Trophoblast cell (in vitro differentiated cells and primary cell): ENCODE results near the gene TNNT2. TPM values are rescaled to one million over a fixed set of nuclear protein-coding genes. Genes with fewer than 3 reads are reported as not detected.

Source experiments
- DNase-seq, 2 donors: peaks; one replicate each; pipeline ENCODE4 v3.0.0-alpha.2; 2016
- H2AFZ ChIP-seq: 2 replicates; pipeline ENCODE4 v1.6.1; 2013; ENCODE audit warnings: low read length, moderate library complexity, mild to moderate bottlenecking; ENCODE audit not compliant: insufficient read depth, poor library complexity
- H2AK5ac ChIP-seq: 2 replicates; pipeline ENCODE4 v1.6.1; 2013; ENCODE audit warnings: mild to moderate bottlenecking, low read length
- H2BK120ac ChIP-seq: 2 replicates; pipeline ENCODE4 v1.6.1; 2013; ENCODE audit warnings: low read length, mild to moderate bottlenecking, moderate library complexity; ENCODE audit not compliant: insufficient read depth, poor library complexity
- H2BK12ac ChIP-seq: 2 replicates; pipeline ENCODE4 v1.6.1; 2013; ENCODE audit warnings: mild to moderate bottlenecking, low read length, moderate library complexity
- H2BK5ac ChIP-seq: 2 replicates; pipeline ENCODE4 v1.6.1; 2013; ENCODE audit warnings: low read length, low read depth, moderate library complexity, mild to moderate bottlenecking; ENCODE audit not compliant: poor library complexity
- H3K14ac ChIP-seq: 2 replicates; pipeline ENCODE4 v1.6.1; 2013; ENCODE audit warnings: mild to moderate bottlenecking, low read length
- H3K18ac ChIP-seq: 2 replicates; pipeline ENCODE4 v1.6.1; 2013; ENCODE audit warnings: mild to moderate bottlenecking, low read length
- H3K23ac ChIP-seq: 2 replicates; pipeline ENCODE4 v1.6.1; 2013; ENCODE audit warnings: low read length
- H3K27ac ChIP-seq: 2 replicates; pipeline ENCODE4 v1.5.1; 2013; ENCODE audit warnings: low read depth, mild to moderate bottlenecking, inconsistent platforms, low read length, moderate library complexity
- H3K27me3 ChIP-seq: 2 replicates; pipeline ENCODE4 v1.6.1; 2013; ENCODE audit warnings: inconsistent platforms, mild to moderate bottlenecking, low read length, moderate library complexity; ENCODE audit not compliant: insufficient read depth
- H3K36me3 ChIP-seq, 2 experiments: 1 replicate in 1 of 2; 2 replicates in 1 of 2; pipeline ENCODE4 v1.6.1; 2013; ENCODE audit warnings: low read length in 2 of 2, mild to moderate bottlenecking in 2 of 2, moderate library complexity in 1 of 2; ENCODE audit not compliant: insufficient read depth in 2 of 2, control insufficient read depth in 1 of 2
- H3K4ac ChIP-seq: 2 replicates; pipeline ENCODE4 v1.6.1; 2013; ENCODE audit warnings: low read depth, mild to moderate bottlenecking, low read length, moderate library complexity
- H3K4me1 ChIP-seq, 2 experiments: 1 replicate in 1 of 2; 2 replicates in 1 of 2; pipeline ENCODE4 v1.6.1; 2013; ENCODE audit warnings: low read length in 2 of 2, mild to moderate bottlenecking in 2 of 2, moderate library complexity in 1 of 2; ENCODE audit not compliant: insufficient read depth in 2 of 2, control insufficient read depth in 1 of 2
- H3K4me2 ChIP-seq: 2 replicates; pipeline ENCODE4 v1.6.1; 2013; ENCODE audit warnings: inconsistent platforms, mild to moderate bottlenecking, low read length, moderate library complexity
- H3K4me3 ChIP-seq: 2 replicates; pipeline ENCODE4 v1.5.1; 2013; ENCODE audit warnings: mild to moderate bottlenecking, low read depth, low read length, inconsistent platforms
- H3K79me1 ChIP-seq: one replicate; pipeline ENCODE4 v1.6.1; 2013; ENCODE audit warnings: low read length
- H3K79me2 ChIP-seq: 2 replicates; pipeline ENCODE4 v1.6.1; 2013; ENCODE audit warnings: low read length, mild to moderate bottlenecking; ENCODE audit not compliant: control insufficient read depth, insufficient read depth, poor library complexity
- H3K9ac ChIP-seq: 2 replicates; pipeline ENCODE4 v1.6.1; 2013; ENCODE audit warnings: mild to moderate bottlenecking, low read length
- H3K9me3 ChIP-seq: 2 replicates; pipeline ENCODE4 v1.6.1; 2013; ENCODE audit warnings: low read depth, mild to moderate bottlenecking, control low read depth, inconsistent platforms, low read length; ENCODE audit not compliant: insufficient read depth
- H4K12ac ChIP-seq: 2 replicates; pipeline ENCODE4 v1.6.1; 2013; ENCODE audit warnings: low read depth, mild to moderate bottlenecking, low read length, moderate library complexity
- H4K8ac ChIP-seq: 2 replicates; pipeline ENCODE4 v1.6.1; 2013; ENCODE audit warnings: low read depth, mild to moderate bottlenecking, low read length, moderate library complexity
- H4K91ac ChIP-seq: one replicate; pipeline ENCODE4 v1.6.1; 2013; ENCODE audit warnings: low read depth, mild to moderate bottlenecking, low read length, moderate library complexity
- WGBS: extraction: QIAGEN DNeasy Blood & Tissue Kit; methylation state at CpG from one replicate; pipeline ENCODE4 v1.1.7; 2013; ENCODE audit warnings: missing lambda C conversion rate; ENCODE audit not compliant: insufficient read length, insufficient coverage; ENCODE audit errors: extremely low coverage; 5-methylcytosine and 5-hydroxymethylcytosine counted together
- polyA plus RNA-seq: library from polyadenylated mRNA; stranded (reverse); fragments of 200-250 nt; gene quantifications from 2 replicates; pipeline ENCODE4 v1.2.3, GENCODE V29; 2013

The TNNT2 gene
- polyA plus RNA-seq = 32.3 and 32.7 TPM in 2 replicates

DNA sequence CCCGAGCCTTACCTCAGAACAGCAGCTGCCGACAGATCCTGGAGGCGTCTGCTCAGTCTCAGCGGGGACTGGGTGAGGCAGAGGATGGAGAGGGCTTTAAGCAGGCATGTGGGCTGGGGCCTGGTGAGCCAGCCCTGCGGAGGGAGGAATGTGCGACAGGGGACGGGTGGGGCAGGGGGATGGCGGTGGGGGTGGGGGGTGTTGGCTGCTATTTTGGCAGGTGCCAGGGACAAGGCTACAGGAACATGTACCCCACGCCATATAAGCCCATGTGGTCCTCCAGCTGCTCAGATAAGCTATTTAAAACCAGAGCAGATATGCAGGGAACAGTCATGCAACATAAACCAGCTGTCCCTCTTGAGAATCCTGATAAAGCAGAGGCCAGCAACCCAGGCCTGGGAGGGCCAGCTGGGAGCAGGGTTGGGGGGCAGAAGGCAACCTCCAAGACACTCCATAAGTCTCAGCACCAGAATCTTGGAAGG is at the start of gene TNNT2:
TSS of gene TNNT2 (minus strand) at position 70 of the 482 bp plus-strand sequence. CDS start 4,426 bp downstream, outside the sequence.
- Histone ChIP-seq H3K9ac (no peak within 1 kb of the TSS), H3K18ac (peak within 1 kb of the TSS; percentile 34), H3K27ac (peak within 1 kb of the TSS; percentile 87), H3K4me1 (peaks cover 23 to 30% of the 10 kb centered on the region in 2 experiments), H3K79me2 (no peaks in the 10 kb centered on the region), H2BK12ac (peak within 1 kb of the TSS; percentile 9), H3K4me2 (peak within 1 kb of the TSS; percentile 42), H3K14ac (peak within 1 kb of the TSS; percentile 43), H2AFZ (no peak within 1 kb of the TSS), H3K27me3 (no peaks in the 10 kb centered on the region), H4K8ac (peak within 1 kb of the TSS; percentile 21), H4K91ac (peak within 1 kb of the TSS; percentile 58), H3K4me3 (no peak within 1 kb of the TSS), H2AK5ac (no peak within 1 kb of the TSS), H2BK120ac (peak within 1 kb of the TSS; percentile 65), H2BK5ac (peak within 1 kb of the TSS; percentile 62), H4K12ac (no peak within 1 kb of the TSS), H3K36me3 (peaks cover 0 to 1% of the 10 kb centered on the region in 2 experiments), H3K4ac (no peak within 1 kb of the TSS), H3K79me1 (peaks cover 19% of the 10 kb centered on the region), H3K23ac (no peak within 1 kb of the TSS), H3K9me3 (no peaks in the 10 kb centered on the region)
- WGBS = no CpG with 5 or more reads among the region's 9 CpGs
- DNase-seq = no peak

DNA sequence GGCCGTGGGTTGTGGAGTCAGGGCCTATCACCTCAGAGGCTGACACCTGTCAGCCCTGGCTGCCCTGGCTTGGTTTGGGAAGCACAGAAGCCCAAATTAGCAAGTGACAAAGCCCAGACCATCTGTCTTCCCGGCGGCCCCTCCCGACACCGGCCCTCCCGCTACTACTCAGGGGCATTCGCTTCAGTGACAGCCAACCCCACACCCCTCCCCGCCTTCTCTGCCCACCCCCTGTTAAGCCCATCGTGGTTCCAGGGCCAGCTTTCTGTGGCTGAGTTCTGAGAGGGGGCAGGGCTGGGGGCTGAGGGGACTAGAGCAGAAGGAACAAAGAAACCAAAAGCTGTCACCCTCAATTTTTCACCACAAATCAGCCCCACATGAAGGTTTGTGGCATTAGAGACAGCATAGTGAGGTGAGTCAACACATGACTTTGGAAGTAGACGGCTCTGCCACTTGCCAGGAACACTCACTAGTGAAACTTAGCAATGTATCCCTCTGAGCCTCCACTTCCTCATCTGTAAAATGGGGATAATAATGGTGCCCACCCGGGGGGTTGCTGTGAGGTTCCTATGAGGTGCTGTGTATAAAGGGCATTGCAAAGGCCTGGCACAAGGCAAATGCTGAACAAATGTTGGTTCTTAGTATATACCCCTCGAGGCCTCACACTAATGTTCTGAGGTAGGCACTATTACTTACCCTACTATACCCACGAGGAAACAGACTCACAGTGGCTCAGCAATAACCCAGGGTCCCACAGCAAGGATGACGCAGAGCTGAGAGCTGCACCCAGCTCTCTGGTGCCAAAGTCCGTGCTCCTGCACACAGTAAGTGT is 49.2 kb upstream of the TNNT2 start:
- no peaks in the 10 kb centered on the region for H3K79me2 ChIP-seq
- no peak overlapping the region for H3K27ac ChIP-seq
- peaks cover 2% of the 10 kb centered on the region for H3K9me3 ChIP-seq
- H3K27me3 ChIP-seq = no peaks in the 10 kb centered on the region
- H2AFZ ChIP-seq = peak overlapping the region; percentile 17
- DNase-seq = no peak
- no CpG with 5 or more reads among the region's 15 CpGs for WGBS
- no peak overlapping the region for H3K14ac ChIP-seq
- no peak overlapping the region for H4K91ac ChIP-seq
- H2BK5ac ChIP-seq = no peak overlapping the region
- no peak overlapping the region for H3K9ac ChIP-seq
- no peak overlapping the region for H2BK12ac ChIP-seq
- H3K36me3 ChIP-seq = no peaks in the 10 kb centered on the region
- H2AK5ac ChIP-seq = no peak overlapping the region
- no peak overlapping the region for H3K4me2 ChIP-seq
- H3K4ac ChIP-seq = no peak overlapping the region
- no peak overlapping the region for H3K23ac ChIP-seq
- no peak overlapping the region for H3K18ac ChIP-seq
- H4K8ac ChIP-seq = no peak overlapping the region
- no peak overlapping the region for H4K12ac ChIP-seq
- H3K4me1 ChIP-seq = peaks cover 0 to 3% of the 10 kb centered on the region in 2 experiments
- no peak overlapping the region for H2BK120ac ChIP-seq
- H3K4me3 ChIP-seq = no peak overlapping the region
- H3K79me1 ChIP-seq = no peaks in the 10 kb centered on the region

DNA sequence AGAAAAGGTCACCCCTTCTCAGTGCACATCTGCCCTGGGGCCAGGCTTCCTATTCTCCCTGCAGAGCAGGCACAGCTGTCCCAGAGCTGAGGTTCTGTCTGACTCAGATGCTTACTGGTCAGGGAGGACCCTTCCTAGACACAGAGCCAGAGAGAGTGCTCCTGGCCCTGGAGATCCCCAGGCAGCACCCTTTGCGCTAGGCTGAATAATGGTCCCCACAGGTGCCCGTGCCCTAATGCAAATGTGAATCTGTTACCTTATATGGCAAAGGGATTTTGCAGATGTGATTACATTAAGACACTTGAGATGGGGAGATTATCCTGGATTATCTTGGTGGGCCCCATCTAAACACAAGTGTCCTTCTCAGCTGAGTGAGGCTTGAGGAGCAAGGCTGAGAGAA is 46.7 kb upstream of the TNNT2 start:
- peaks cover 3% of the 10 kb centered on the region for H3K79me2 ChIP-seq
- no peak overlapping the region for H3K9ac ChIP-seq
- H3K27me3 ChIP-seq = no peaks in the 10 kb centered on the region
- H3K36me3 ChIP-seq = no peaks in the 10 kb centered on the region
- H3K14ac ChIP-seq = no peak overlapping the region
- H3K79me1 ChIP-seq = peaks cover 3% of the 10 kb centered on the region
- no peak overlapping the region for H4K8ac ChIP-seq
- no peak overlapping the region for H2BK5ac ChIP-seq
- no peak overlapping the region for H3K4me3 ChIP-seq
- peaks cover 12 to 14% of the 10 kb centered on the region in 2 experiments for H3K4me1 ChIP-seq
- no peak overlapping the region for H3K27ac ChIP-seq
- no peak overlapping the region for H2AFZ ChIP-seq
- H3K4ac ChIP-seq = no peak overlapping the region
- no CpG with 5 or more reads among the region's 2 CpGs for WGBS
- H2AK5ac ChIP-seq = no peak overlapping the region
- no peak overlapping the region for H3K18ac ChIP-seq
- H2BK12ac ChIP-seq = no peak overlapping the region
- H3K23ac ChIP-seq = no peak overlapping the region
- no peak for DNase-seq
- no peak overlapping the region for H2BK120ac ChIP-seq
- H3K4me2 ChIP-seq = no peak overlapping the region
- H4K12ac ChIP-seq = no peak overlapping the region
- peaks cover 4% of the 10 kb centered on the region for H3K9me3 ChIP-seq
- H4K91ac ChIP-seq = no peak overlapping the region

DNA sequence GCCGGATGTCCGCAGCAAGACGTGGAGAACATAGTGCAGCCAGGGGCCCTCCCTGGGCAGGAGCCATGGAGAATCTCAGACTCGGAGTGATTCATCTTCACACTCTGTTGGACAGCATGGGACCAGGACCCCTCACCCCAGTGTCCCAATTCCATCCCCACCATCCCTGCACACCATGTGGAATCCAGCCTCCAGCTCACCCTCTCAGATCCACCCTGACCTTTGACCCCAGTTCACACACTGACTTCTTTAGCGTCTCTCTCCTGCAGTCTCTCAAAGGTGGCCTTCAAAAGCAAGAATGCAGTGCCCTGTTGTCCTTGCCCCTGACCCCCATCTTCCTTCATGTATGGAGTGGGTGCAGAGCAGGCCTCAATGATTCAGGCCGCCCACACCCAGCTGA is 46.2 kb upstream of the TNNT2 start:
- WGBS = no CpG with 5 or more reads among the region's 6 CpGs
- Histone ChIP-seq H3K79me1 (peaks cover 3% of the 10 kb centered on the region), H3K4me2 (no peak overlapping the region), H3K23ac (no peak overlapping the region), H3K18ac (no peak overlapping the region), H2AFZ (no peak overlapping the region), H2BK12ac (no peak overlapping the region), H3K4ac (no peak overlapping the region), H2BK120ac (no peak overlapping the region), H3K9ac (no peak overlapping the region), H3K14ac (no peak overlapping the region), H3K9me3 (peaks cover 4% of the 10 kb centered on the region), H3K79me2 (peaks cover 3% of the 10 kb centered on the region), H4K91ac (no peak overlapping the region), H3K27me3 (no peaks in the 10 kb centered on the region), H2BK5ac (no peak overlapping the region), H3K27ac (no peak overlapping the region), H4K8ac (no peak overlapping the region), H3K4me3 (no peak overlapping the region), H4K12ac (no peak overlapping the region), H3K4me1 (peaks cover 12 to 14% of the 10 kb centered on the region in 2 experiments), H3K36me3 (no peaks in the 10 kb centered on the region), H2AK5ac (no peak overlapping the region)
- DNase-seq = no peak
